GM12878 (cell line): Measurements from ENCODE around the gene TAS2R14. TPM values are rescaled to one million over a fixed set of nuclear protein-coding genes. Genes with fewer than 3 reads are reported as not detected.
A peak's percentile ranks its signal among the peaks of the same experiment; 100 is the strongest.

ENCODE experiments used
- ATAC-seq: fragments of 200-7000 bp; cut with Tn5 transposase; 3 replicates; pipeline ENCODE4 v1.9.1; 2020; ENCODE audit warnings: mild to moderate bottlenecking, moderate library complexity
- BruUV-seq: library from RNA; stranded (reverse); fragments of 400-500 nt; replicated peaks from 2 replicates; lab custom pipeline; 2021; lab: Mats Ljungman, UMichigan
- CTCF ChIA-PET: fragments of 300-600 bp; sonication (Branson Sonifier 250); formaldehyde crosslinking; extraction: SDS; loops from one replicate; lab custom pipeline; 2021; ENCODE audit warnings: inconsistent platforms; lab: Yijun Ruan, JAX
- POLR2A ChIA-PET: fragments of 350-600 bp; formaldehyde crosslinking; extraction: SDS; loops from one replicate; lab custom pipeline; 2021; ENCODE audit warnings: inconsistent platforms; lab: Charles Lee
- RAD21 ChIA-PET: fragments of 300-600 bp; sonication (Branson Sonifier 250); formaldehyde crosslinking; loops from one replicate; lab custom pipeline; 2023; ENCODE audit warnings: antibody characterized with exemption; ENCODE audit not compliant: unreplicated experiment; lab: Charles Lee
- SMC1A ChIA-PET: fragments of 300-600 bp; sonication (Branson Sonifier 250); formaldehyde crosslinking; loops from one replicate; lab custom pipeline; 2023; ENCODE audit not compliant: unreplicated experiment, uncharacterized antibody; lab: Charles Lee
- DNase-seq: peaks from one replicate; pipeline ENCODE4 v3.0.0-alpha.2; 2011; ENCODE audit warnings: low read depth, low spot score
- FAIRE-seq: peaks from 3 replicates; lab custom pipeline; 2011; peaks lifted over from hg19 to GRCh38; lab: Jason Lieb, UNC
- H2AFZ ChIP-seq: 2 replicates; pipeline ENCODE4 v1.6.0; 2011; ENCODE audit warnings: low read depth, low read length, control low read depth; ENCODE audit not compliant: control insufficient read depth
- H3K27ac ChIP-seq: 2 replicates; pipeline ENCODE4 v1.5.1; 2011; ENCODE audit warnings: control low read depth; ENCODE audit not compliant: control insufficient read depth, insufficient read depth
- H3K27me3 ChIP-seq, 2 experiments: replicated peaks in 1 of 2; 2 replicates each; pipeline versions ENCODE4 v1.6.0 to v1.6.1; 2011; ENCODE audit warnings: low read length in 1 of 2; ENCODE audit not compliant: control insufficient read depth in 2 of 2, insufficient read depth in 2 of 2
- H3K36me3 ChIP-seq, 2 experiments: 2 replicates each; pipeline ENCODE4 v1.5.1; 2011; ENCODE audit warnings: low read length in 1 of 2; ENCODE audit not compliant: control insufficient read depth in 2 of 2, insufficient read depth in 2 of 2
- H3K4me1 ChIP-seq: 2 replicates; pipeline ENCODE4 v1.6.1; 2011; ENCODE audit warnings: mild to moderate bottlenecking, low read length, moderate library complexity, mixed read lengths; ENCODE audit not compliant: control insufficient read depth, insufficient read depth
- H3K4me2 ChIP-seq: 2 replicates; pipeline ENCODE4 v1.6.0; 2011; ENCODE audit warnings: control low read depth; ENCODE audit not compliant: control insufficient read depth, insufficient read depth
- H3K4me3 ChIP-seq: fragments of 200-600 bp; sonication (generic); 2 replicates; pipeline ENCODE4 v1.5.1; 2016
- H3K79me2 ChIP-seq: 2 replicates; pipeline ENCODE4 v1.6.0; 2011; ENCODE audit warnings: low read length; ENCODE audit not compliant: control insufficient read depth, insufficient read depth
- H3K9ac ChIP-seq: 2 replicates; pipeline ENCODE4 v1.8.0; 2011; ENCODE audit warnings: low read length, control low read depth, mixed read lengths; ENCODE audit not compliant: control insufficient read depth, insufficient read depth
- H3K9me3 ChIP-seq: replicated peaks from 3 replicates; pipeline ENCODE4 v1.5.1; 2011; ENCODE audit warnings: mild to moderate bottlenecking, low read length; ENCODE audit not compliant: control insufficient read depth, insufficient read depth
- H4K20me1 ChIP-seq: 2 replicates; pipeline ENCODE4 v1.6.0; 2011; ENCODE audit not compliant: control insufficient read depth, insufficient read depth
- ATF2 ChIP-seq: IDR thresholded peaks from 2 replicates; pipeline ENCODE4 v1.6.1; 2012; ENCODE audit warnings: low read length, inconsistent platforms
- ATF3 ChIP-seq: IDR thresholded peaks from 2 replicates; pipeline ENCODE4 v1.6.1; 2011; ENCODE audit warnings: low read depth, mild to moderate bottlenecking, low read length, moderate library complexity, borderline replicate concordance; ENCODE audit errors: extremely low read depth
- CHD2 ChIP-seq: IDR thresholded peaks from 2 replicates; pipeline ENCODE4 v1.6.1; 2011; ENCODE audit warnings: low read depth, low read length, improper control_type of control experiment, borderline replicate concordance
- CHD4 ChIP-seq: fragments of 200-600 bp; sonication (generic); IDR thresholded peaks from 2 replicates; pipeline ENCODE4 v1.6.1; 2016; ENCODE audit warnings: mild to moderate bottlenecking
- HDAC2 ChIP-seq: fragments of 200-600 bp; sonication (generic); IDR thresholded peaks from 2 replicates; pipeline ENCODE4 v1.6.1; 2017
- IRF3 ChIP-seq: fragments of 450-650 bp; IDR thresholded peaks from 2 replicates; pipeline ENCODE4 v1.6.1; 2014; ENCODE audit warnings: mild to moderate bottlenecking
- MTA3 ChIP-seq: IDR thresholded peaks from 2 replicates; pipeline ENCODE4 v1.6.1; 2012; ENCODE audit warnings: low read length, inconsistent platforms, borderline replicate concordance
- MXI1 ChIP-seq: fragments of 150-350 bp; IDR thresholded peaks from 2 replicates; pipeline ENCODE4 v1.6.1; 2011; ENCODE audit warnings: low read depth, mild to moderate bottlenecking, inconsistent platforms, low read length, improper control_type of control experiment
- NFIC ChIP-seq: IDR thresholded peaks from 2 replicates; pipeline ENCODE4 v1.6.1; 2012; ENCODE audit warnings: low read depth, mild to moderate bottlenecking, inconsistent platforms, low read length, moderate library complexity
- NRF1 ChIP-seq: conservative IDR thresholded peaks from 2 replicates; pipeline ENCODE4 v1.6.1; 2011; ENCODE audit warnings: mild to moderate bottlenecking, low read depth, low read length, improper control_type of control experiment
- PRDM15 ChIP-seq: fragments of 450-650 bp; formaldehyde crosslinking; IDR thresholded peaks from 2 replicates; pipeline ENCODE4 v1.4.0; 2020; ENCODE audit warnings: mild to moderate bottlenecking, moderate library complexity
- SIX5 ChIP-seq: IDR thresholded peaks from 2 replicates; pipeline ENCODE4 v1.6.1; 2011; ENCODE audit warnings: mild to moderate bottlenecking, low read depth, low read length, moderate library complexity; ENCODE audit not compliant: severe bottlenecking
- SKIL ChIP-seq: fragments of 450-650 bp; IDR thresholded peaks from 2 replicates; pipeline ENCODE4 v1.6.1; 2017; ENCODE audit warnings: mild to moderate bottlenecking, low read depth, inconsistent platforms; ENCODE audit not compliant: poor library complexity, severe bottlenecking
- TBL1XR1 ChIP-seq: IDR thresholded peaks from 2 replicates; pipeline ENCODE4 v1.6.1; 2012; ENCODE audit warnings: low read depth, low read length, improper control_type of control experiment
- TCF7 ChIP-seq: IDR thresholded peaks from 2 replicates; pipeline ENCODE4 v1.6.1; 2014; ENCODE audit warnings: antibody characterized with exemption, borderline replicate concordance
- ZNF207 ChIP-seq: fragments of 450-650 bp; IDR thresholded peaks from 2 replicates; pipeline ENCODE4 v1.6.1; 2014; ENCODE audit warnings: antibody characterized with exemption, mild to moderate bottlenecking, borderline replicate concordance
- ZNF274 ChIP-seq: IDR thresholded peaks from one replicate; pipeline ENCODE4 v1.8.0; 2011; ENCODE audit not compliant: insufficient read length, insufficient read depth
- WGBS: methylation state at CpG from one replicate; pipeline ENCODE4 v1.1.6; 2016; ENCODE audit warnings: low lambda C conversion rate; ENCODE audit not compliant: insufficient replicate concordance, insufficient coverage; ENCODE audit errors: missing lambda C conversion rate; 5-methylcytosine and 5-hydroxymethylcytosine counted together
- in situ Hi-C: fragments of 300-500 bp; cut with MboI; formaldehyde crosslinking; loops from 9 replicates; pipeline ENCODE4 v1.14.3; 2018; ENCODE audit warnings: mixed read lengths
- intact Hi-C: fragments of 100-400 bp; cut with micrococcal nuclease; formaldehyde crosslinking; loops from one replicate; pipeline ENCODE4 v1.14.2; 2022; ENCODE audit not compliant: unreplicated experiment
- polyA plus RNA-seq, 11 experiments: library from polyadenylated mRNA; depleted of rRNA in 4 of 11; unstranded in 6 of 11; stranded (reverse) in 5 of 11; fragments of >200 nt; fragmentation: Nextera tagmentation in 4 of 11; fragmentation: Illumina TruSeq in 1 of 11; extraction: Ambion mirVana in 4 of 11; extraction: Trizol in 1 of 11; gene quantifications; 1 replicate in 1 of 11; 2 replicates in 10 of 11; pipeline versions ENCODE4 v1.2.1 to v1.2.3, GENCODE V29; 2011 to 2016; ENCODE audit warnings: inconsistent platforms in 2 of 11, missing spikeins in 2 of 11, low read depth in 1 of 11
- total RNA-seq, 4 experiments: library from RNA; depleted of rRNA in 3 of 4; stranded (reverse); fragments of >200 nt in 3 of 4; fragmentation: Illumina TruSeq in 1 of 4; extraction: Trizol in 1 of 4; gene quantifications; 2 replicates each; pipeline versions ENCODE4 v1.2.1 to v1.2.3, GENCODE V29; 2013 to 2021

TAS2R14 gene
- total and polyA plus RNA-seq, 10 of the 15 experiments (the other 5 are each of a cell fraction or from before 2014, with no cell fraction given): 1.2 to 4.4 (median 2.2) TPM

- FAIRE-seq: peak; percentile 38
- ChIA-PET CTCF (no interaction called here), RAD21 (no interaction called here), POLR2A (interaction anchor here (0.6 kb wide), 1 partner anchor 181 kb away, joined by 5 read pairs; no protein-coding TSS in a partner anchor), SMC1A (no interaction called here)
- Histone ChIP-seq H3K4me1 (no peaks in the 10 kb centered on the region), H3K9ac (no peak overlapping the region), H2AFZ (no peak overlapping the region), H3K36me3 (no peaks in the 10 kb centered on the region), H3K79me2 (no peaks in the 10 kb centered on the region), H3K27me3 (no peaks in the 10 kb centered on the region), H3K4me3 (no peak overlapping the region), H3K9me3 (no peaks in the 10 kb centered on the region), H3K27ac (no peak overlapping the region), H4K20me1 (no peaks in the 10 kb centered on the region), H3K4me2 (no peak overlapping the region)
- intact Hi-C loops: no loop called here
- WGBS: 4% methylated on average over 1 of the region's 1 CpG
- no peak for DNase-seq
- ATAC-seq: peak; percentile 58
- no TSS peak for BruUV-seq
- in situ Hi-C loops: no loop called here
- TF ChIP-seq SKIL (no peak), NRF1 (no peak), SIX5 (no peak), TBL1XR1 (no peak), NFIC (no peak), IRF3 (no peak), ATF2 (no peak), CHD4 (no peak), TCF7 (no peak), MTA3 (no peak), CHD2 (no peak), ZNF207 (no peak), ZNF274 (no peak), PRDM15 (CRISPR knock-in tag) (no peak), MXI1 (no peak), ATF3 (no peak), HDAC2 (no peak)
These were observed 2.6 kb downstream of the TAS2R14 start for GRCh38 chr12:10936506-10936905.
